GM12878 (cell line): ENCODE results near the gene IFI30. TPM values are rescaled to one million over a fixed set of nuclear protein-coding genes. Genes with fewer than 3 reads are reported as not detected.

Source experiments
- ATF2 ChIP-seq: IDR thresholded peaks from 2 replicates; pipeline ENCODE4 v1.6.1; 2012; ENCODE audit warnings: low read length, inconsistent platforms
- ATF3 ChIP-seq: IDR thresholded peaks from 2 replicates; pipeline ENCODE4 v1.6.1; 2011; ENCODE audit warnings: low read depth, mild to moderate bottlenecking, low read length, moderate library complexity, borderline replicate concordance; ENCODE audit errors: extremely low read depth
- BCL11A ChIP-seq: IDR thresholded peaks from 2 replicates; pipeline ENCODE4 v1.6.1; 2011; ENCODE audit warnings: low read depth, low read length
- CBX3 ChIP-seq: fragments of 200-600 bp; sonication (generic); IDR thresholded peaks from 2 replicates; pipeline ENCODE4 v1.6.1; 2016; ENCODE audit warnings: low read depth, borderline replicate concordance
- CBX5 ChIP-seq: sonication (generic); IDR thresholded peaks from 2 replicates; pipeline ENCODE4 v1.6.1; 2016; ENCODE audit warnings: low read depth, moderate library complexity, mild to moderate bottlenecking, inconsistent platforms
- CHD4 ChIP-seq: fragments of 200-600 bp; sonication (generic); IDR thresholded peaks from 2 replicates; pipeline ENCODE4 v1.6.1; 2016; ENCODE audit warnings: mild to moderate bottlenecking
- FOS ChIP-seq: IDR thresholded peaks from 3 replicates; pipeline ENCODE4 v1.6.1; 2011; ENCODE audit warnings: borderline replicate concordance; ENCODE audit not compliant: insufficient read length; ENCODE audit errors: extremely low read depth
- NBN ChIP-seq: fragments of 450-650 bp; IDR thresholded peaks from 2 replicates; pipeline ENCODE4 v1.6.1; 2016
- PBX3 ChIP-seq: IDR thresholded peaks from 2 replicates; pipeline ENCODE4 v1.6.1; 2011; ENCODE audit warnings: mild to moderate bottlenecking, low read depth, low read length, moderate library complexity; ENCODE audit not compliant: insufficient replicate concordance
- PKNOX1 ChIP-seq: fragments of 450-650 bp; IDR thresholded peaks from 2 replicates; pipeline ENCODE4 v1.6.1; 2016; ENCODE audit warnings: mild to moderate bottlenecking
- POLR2A ChIP-seq: IDR thresholded peaks from 2 replicates; pipeline ENCODE4 v1.6.1; 2011; ENCODE audit warnings: low read depth, mild to moderate bottlenecking, low read length
- POLR2AphosphoS2 ChIP-seq: IDR thresholded peaks from 2 replicates; pipeline ENCODE4 v1.6.1; 2011; ENCODE audit warnings: low read depth, mild to moderate bottlenecking, low read length, improper control_type of control experiment, moderate library complexity
- RB1 ChIP-seq: fragments of 450-650 bp; formaldehyde crosslinking; IDR thresholded peaks from 2 replicates; pipeline ENCODE4 v1.6.1; 2017; ENCODE audit warnings: mild to moderate bottlenecking, borderline replicate concordance
- SKIL ChIP-seq: fragments of 450-650 bp; IDR thresholded peaks from 2 replicates; pipeline ENCODE4 v1.6.1; 2017; ENCODE audit warnings: mild to moderate bottlenecking, low read depth, inconsistent platforms; ENCODE audit not compliant: poor library complexity, severe bottlenecking
- SMAD5 ChIP-seq: IDR thresholded peaks from 2 replicates; pipeline ENCODE4 v1.6.1; 2016; ENCODE audit warnings: antibody characterized with exemption, low read depth
- SRF ChIP-seq, 2 experiments: IDR thresholded peaks; 2 replicates each; pipeline ENCODE4 v1.6.1; 2011; ENCODE audit warnings: low read depth in 2 of 2, low read length in 2 of 2, mild to moderate bottlenecking in 1 of 2, moderate library complexity in 1 of 2
- STAT1 ChIP-seq: fragments of 450-650 bp; conservative IDR thresholded peaks from 2 replicates; pipeline ENCODE4 v1.6.1; 2014; ENCODE audit warnings: antibody characterized with exemption, mild to moderate bottlenecking
- TBL1XR1 ChIP-seq: IDR thresholded peaks from 2 replicates; pipeline ENCODE4 v1.6.1; 2012; ENCODE audit warnings: low read depth, low read length, improper control_type of control experiment
- ZBTB11 ChIP-seq: fragments of 450-650 bp; formaldehyde crosslinking; IDR thresholded peaks from 2 replicates; pipeline ENCODE4 v1.5.0; 2022; ENCODE audit warnings: mild to moderate bottlenecking, missing genetic modification characterization
- ZNF217 ChIP-seq: fragments of 450-650 bp; IDR thresholded peaks from 2 replicates; pipeline ENCODE4 v1.6.1; 2017; ENCODE audit warnings: antibody characterized with exemption, mild to moderate bottlenecking
- ZNF622 ChIP-seq: fragments of 450-650 bp; IDR thresholded peaks from 2 replicates; pipeline ENCODE4 v1.6.1; 2017; ENCODE audit warnings: mild to moderate bottlenecking, inconsistent platforms
- polyA plus RNA-seq, 11 experiments: library from polyadenylated mRNA; depleted of rRNA in 4 of 11; unstranded in 6 of 11; stranded (reverse) in 5 of 11; fragments of >200 nt; fragmentation: Nextera tagmentation in 4 of 11; fragmentation: Illumina TruSeq in 1 of 11; extraction: Ambion mirVana in 4 of 11; extraction: Trizol in 1 of 11; gene quantifications; 1 replicate in 1 of 11; 2 replicates in 10 of 11; pipeline versions ENCODE4 v1.2.1 to v1.2.3, GENCODE V29; 2011 to 2016; ENCODE audit warnings: inconsistent platforms in 2 of 11, missing spikeins in 2 of 11, low read depth in 1 of 11
- total RNA-seq, 4 experiments: library from RNA; depleted of rRNA in 3 of 4; stranded (reverse); fragments of >200 nt in 3 of 4; fragmentation: Illumina TruSeq in 1 of 4; extraction: Trizol in 1 of 4; gene quantifications; 2 replicates each; pipeline versions ENCODE4 v1.2.1 to v1.2.3, GENCODE V29; 2013 to 2021

Gene IFI30
- total and polyA plus RNA-seq, 10 of the 15 experiments (the other 5 are each of a cell fraction or from before 2014, with no cell fraction given): 221 to 1,112 (median 451) TPM

GRCh38 chr19:18192673-18193387 lies 19.2 kb downstream of the IFI30 start, which contains the start of gene MPV17L2 (continued):
- TF ChIP-seq SKIL: peak; percentile 90
- no peak for TF ChIP-seq CBX3
- peak; percentile 69; the same call in 1 of the 2 replicates for TF ChIP-seq POLR2AphosphoS2
- TF ChIP-seq BCL11A: no peak
- no peak for TF ChIP-seq SRF (IDR thresholded peaks at IDR 0.05; ENCODE audit: low read depth in 2 of 2, low read length in 2 of 2)
- TF ChIP-seq NBN: no peak
- TF ChIP-seq POLR2A: peak; percentile 72
- TF ChIP-seq ZNF217: no peak
- no peak for TF ChIP-seq RB1
- no peak for TF ChIP-seq CHD4
- no peak for TF ChIP-seq ZNF622
- TF ChIP-seq SMAD5: no peak
- 0 out of 2 replicates have a peak, but pooled peaks have one; percentile 18 for TF ChIP-seq ATF3
- TF ChIP-seq ATF2: no peak
- no peak for TF ChIP-seq ZBTB11 (CRISPR knock-in tag)
- no peak; the same call in 1 of the 2 replicates for TF ChIP-seq TBL1XR1
- TF ChIP-seq PBX3: peak; percentile 68
- peak; percentile 72; the same call in 1 of the 2 replicates for TF ChIP-seq PKNOX1
- no peak for TF ChIP-seq STAT1
- TF ChIP-seq CBX5: no peak
- TF ChIP-seq FOS: peak; percentile 86
